ENCODE data around the gene SIGLEC15. TPM values are rescaled to one million over a fixed set of nuclear protein-coding genes. Genes with fewer than 3 reads are reported as not detected.

Gene SIGLEC15
- total and polyA plus RNA-seq, 2 donors (not counting 1 experiment from before 2014, with no cell fraction given), result 0.19 to 1.5 TPM

- Histone ChIP-seq H2AFZ (ENCODE audit: low read length) (no peak overlapping the region), H3K4me2 (ENCODE audit: extremely low read depth, insufficient read depth, low read length) (no peak overlapping the region), H3K27me3 (ENCODE audit: control insufficient read depth, insufficient read depth, low read length) (no peaks in the 10 kb centered on the region), H3K27ac (ENCODE audit: insufficient read depth, low read length) (no peak overlapping the region), H3K9ac (ENCODE audit: insufficient read depth, low read length) (no peak overlapping the region), H3K36me3 (ENCODE audit: control insufficient read depth, insufficient read depth, low read length) (no peaks in the 10 kb centered on the region), H3K4me3 (replicated peaks in 1 of 4; ENCODE audit: control extremely low read depth in 1 of 4, insufficient read depth in 1 of 4, low read depth in 3 of 4, low read length in 4 of 4) (no peak overlapping the region), H4K20me1 (ENCODE audit: control insufficient read depth, extremely low read depth, insufficient read depth, low read length) (no peaks in the 10 kb centered on the region), H3K79me2 (ENCODE audit: control insufficient read depth, insufficient read depth, low read length) (no peaks in the 10 kb centered on the region), H3K4me1 (ENCODE audit: control insufficient read depth, extremely low read depth, insufficient read depth, low read length) (no peaks in the 10 kb centered on the region), H3K9me3 (ENCODE audit: control insufficient read depth, insufficient read depth, low read depth, low read length) (no peaks in the 10 kb centered on the region)
- no peak for DNase-seq (ENCODE audit: low read depth in 2 of 2)
- no peak for TF ChIP-seq EZH2 (IDR thresholded peaks at IDR 0.05; ENCODE audit: low read length, missing control alignments)
- TF ChIP-seq, protein P1, sequence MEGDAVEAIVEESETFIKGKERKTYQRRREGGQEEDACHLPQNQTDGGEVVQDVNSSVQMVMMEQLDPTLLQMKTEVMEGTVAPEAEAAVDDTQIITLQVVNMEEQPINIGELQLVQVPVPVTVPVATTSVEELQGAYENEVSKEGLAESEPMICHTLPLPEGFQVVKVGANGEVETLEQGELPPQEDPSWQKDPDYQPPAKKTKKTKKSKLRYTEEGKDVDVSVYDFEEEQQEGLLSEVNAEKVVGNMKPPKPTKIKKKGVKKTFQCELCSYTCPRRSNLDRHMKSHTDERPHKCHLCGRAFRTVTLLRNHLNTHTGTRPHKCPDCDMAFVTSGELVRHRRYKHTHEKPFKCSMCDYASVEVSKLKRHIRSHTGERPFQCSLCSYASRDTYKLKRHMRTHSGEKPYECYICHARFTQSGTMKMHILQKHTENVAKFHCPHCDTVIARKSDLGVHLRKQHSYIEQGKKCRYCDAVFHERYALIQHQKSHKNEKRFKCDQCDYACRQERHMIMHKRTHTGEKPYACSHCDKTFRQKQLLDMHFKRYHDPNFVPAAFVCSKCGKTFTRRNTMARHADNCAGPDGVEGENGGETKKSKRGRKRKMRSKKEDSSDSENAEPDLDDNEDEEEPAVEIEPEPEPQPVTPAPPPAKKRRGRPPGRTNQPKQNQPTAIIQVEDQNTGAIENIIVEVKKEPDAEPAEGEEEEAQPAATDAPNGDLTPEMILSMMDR (conservative IDR thresholded peaks at IDR 0.05 in 1 of 2, IDR thresholded peaks at IDR 0.05 in 1 of 2; ENCODE audit: low read depth in 1 of 2, low read length in 2 of 2), result no peak
Observed at GRCh38 chr18:45820106-45820745, 5.2 kb upstream of the SIGLEC15 start.

DNA sequence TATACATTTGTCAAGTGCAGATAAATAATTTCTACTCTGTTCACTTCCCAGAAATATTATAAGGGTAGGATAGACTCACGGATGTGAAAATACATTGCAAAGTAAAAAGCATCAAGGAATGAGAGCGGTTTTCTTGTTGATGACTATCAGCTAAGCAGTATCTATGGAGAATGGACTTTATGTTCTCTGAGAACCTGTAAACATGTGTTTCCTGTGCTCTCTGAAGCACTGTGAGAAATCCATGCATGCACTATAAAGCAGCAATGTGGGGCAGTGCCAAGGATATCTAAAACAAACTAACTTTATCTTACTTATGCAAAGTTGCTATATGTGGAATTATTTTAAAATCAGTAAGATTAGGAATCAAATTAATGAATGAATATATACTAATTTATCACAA, 4.4 kb upstream of the SIGLEC15 start:
- DNase-seq (ENCODE audit: low read depth in 2 of 2), result no peak
- no peaks in the 10 kb centered on the region for H3K4me1 ChIP-seq (ENCODE audit: control insufficient read depth, extremely low read depth, insufficient read depth, low read length)

GRCh38 chr18:45821711-45822110, 3.8 kb upstream of the SIGLEC15 start:
- DNase-seq (ENCODE audit: low read depth in 2 of 2), result no peak
- no peaks in the 10 kb centered on the region for H3K27me3 ChIP-seq (ENCODE audit: control insufficient read depth, insufficient read depth, low read length)
- no peak overlapping the region for H2AFZ ChIP-seq (ENCODE audit: low read length)
- H3K4me3 ChIP-seq (replicated peaks in 1 of 4; ENCODE audit: control extremely low read depth in 1 of 4, insufficient read depth in 1 of 4, low read depth in 3 of 4, low read length in 4 of 4), result no peak overlapping the region
- H3K4me1 ChIP-seq (ENCODE audit: control insufficient read depth, extremely low read depth, insufficient read depth, low read length), result no peaks in the 10 kb centered on the region
- no peaks in the 10 kb centered on the region for H3K9me3 ChIP-seq (ENCODE audit: control insufficient read depth, insufficient read depth, low read depth, low read length)
- no peak overlapping the region for H3K9ac ChIP-seq (ENCODE audit: insufficient read depth, low read length)
- H3K27ac ChIP-seq (ENCODE audit: insufficient read depth, low read length), result no peak overlapping the region
- no peak overlapping the region for H3K4me2 ChIP-seq (ENCODE audit: extremely low read depth, insufficient read depth, low read length)
- TF ChIP-seq, protein P1 (conservative IDR thresholded peaks at IDR 0.05 in 1 of 2, IDR thresholded peaks at IDR 0.05 in 1 of 2; ENCODE audit: low read depth in 1 of 2, low read length in 2 of 2), result no peak
- no peaks in the 10 kb centered on the region for H4K20me1 ChIP-seq (ENCODE audit: control insufficient read depth, extremely low read depth, insufficient read depth, low read length)
- no peaks in the 10 kb centered on the region for H3K36me3 ChIP-seq (ENCODE audit: control insufficient read depth, insufficient read depth, low read length)
- H3K79me2 ChIP-seq (ENCODE audit: control insufficient read depth, insufficient read depth, low read length), result no peaks in the 10 kb centered on the region

More for the DNA sequence above, 4.4 kb upstream of the SIGLEC15 start:
- TF ChIP-seq, protein P1 (conservative IDR thresholded peaks at IDR 0.05 in 1 of 2, IDR thresholded peaks at IDR 0.05 in 1 of 2; ENCODE audit: low read depth in 1 of 2, low read length in 2 of 2), result no peak
- no peak for TF ChIP-seq EZH2 (IDR thresholded peaks at IDR 0.05; ENCODE audit: low read length, missing control alignments)
- H4K20me1 ChIP-seq (ENCODE audit: control insufficient read depth, extremely low read depth, insufficient read depth, low read length), result no peaks in the 10 kb centered on the region
- no peak overlapping the region for H3K4me2 ChIP-seq (ENCODE audit: extremely low read depth, insufficient read depth, low read length)
- no peaks in the 10 kb centered on the region for H3K27me3 ChIP-seq (ENCODE audit: control insufficient read depth, insufficient read depth, low read length)
- no peaks in the 10 kb centered on the region for H3K36me3 ChIP-seq (ENCODE audit: control insufficient read depth, insufficient read depth, low read length)
- H3K4me3 ChIP-seq (replicated peaks in 1 of 4; ENCODE audit: control extremely low read depth in 1 of 4, insufficient read depth in 1 of 4, low read depth in 3 of 4, low read length in 4 of 4), result no peak overlapping the region
- H3K27ac ChIP-seq (ENCODE audit: insufficient read depth, low read length), result no peak overlapping the region
- H2AFZ ChIP-seq (ENCODE audit: low read length), result no peak overlapping the region
- no peak overlapping the region for H3K9ac ChIP-seq (ENCODE audit: insufficient read depth, low read length)
- no peaks in the 10 kb centered on the region for H3K9me3 ChIP-seq (ENCODE audit: control insufficient read depth, insufficient read depth, low read depth, low read length)
- no peaks in the 10 kb centered on the region for H3K79me2 ChIP-seq (ENCODE audit: control insufficient read depth, insufficient read depth, low read length)
